CD4-positive, alpha-beta T cell treated with Interleukin-4 for 1 hour (primary cell): ENCODE measurements around the gene MYO5B.

Experiments used
- DNase-seq, 2 donors: peaks; one replicate each; pipeline ENCODE4 v3.0.0-alpha.2; 2020 to 2022

The MYO5B gene

GRCh38 chr18:49875155-49875554 is 319.8 kb downstream of the MYO5B start:
- no peak for DNase-seq

DNA sequence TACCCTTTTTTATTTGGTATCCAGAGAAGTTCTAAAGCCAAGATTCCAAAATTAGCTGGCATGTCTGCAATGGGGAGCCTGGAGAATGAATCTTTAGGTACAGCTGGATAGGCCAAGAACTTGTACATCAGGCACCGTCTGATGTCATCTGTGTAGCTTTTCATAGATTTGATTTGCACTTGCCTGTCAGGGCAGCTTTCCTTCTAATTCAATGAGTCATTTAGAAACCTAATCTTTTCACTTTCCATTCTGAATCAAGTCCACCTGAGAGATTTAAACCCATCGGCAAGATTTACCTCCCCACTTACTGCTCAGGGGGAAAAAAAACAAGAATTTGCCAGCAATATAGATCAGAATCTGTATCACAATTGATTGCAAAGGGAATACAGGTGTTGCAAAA is 320.7 kb downstream of the MYO5B start:
- no peak for DNase-seq

GRCh38 chr18:49869354-49869753 is 325.6 kb downstream of the MYO5B start:
- no peak for DNase-seq

- DNase-seq, result no peak
Measured at GRCh38 chr18:49866680-49867079, 328.3 kb downstream of the MYO5B start.

DNA sequence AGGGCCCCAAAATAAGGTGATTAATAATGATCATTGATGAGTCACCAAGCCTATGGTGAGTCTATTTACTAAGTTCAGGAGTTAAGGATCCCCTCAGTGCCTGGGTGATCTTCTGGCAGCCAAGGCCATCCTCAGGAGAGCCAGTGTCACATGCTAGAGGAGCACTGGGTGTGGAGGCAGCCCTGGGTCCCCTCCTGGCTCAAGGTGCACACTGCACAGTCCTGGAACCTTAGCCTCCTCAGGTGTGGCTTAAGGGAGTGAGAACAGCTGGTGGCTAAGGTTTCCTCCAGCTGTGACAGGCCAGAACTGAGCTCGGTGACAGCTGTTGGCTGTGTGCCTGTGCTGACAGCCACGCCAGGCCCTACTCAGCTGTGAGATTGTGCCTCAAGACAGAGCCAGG is 329.5 kb downstream of the MYO5B start:
- DNase-seq, result no peak

DNA sequence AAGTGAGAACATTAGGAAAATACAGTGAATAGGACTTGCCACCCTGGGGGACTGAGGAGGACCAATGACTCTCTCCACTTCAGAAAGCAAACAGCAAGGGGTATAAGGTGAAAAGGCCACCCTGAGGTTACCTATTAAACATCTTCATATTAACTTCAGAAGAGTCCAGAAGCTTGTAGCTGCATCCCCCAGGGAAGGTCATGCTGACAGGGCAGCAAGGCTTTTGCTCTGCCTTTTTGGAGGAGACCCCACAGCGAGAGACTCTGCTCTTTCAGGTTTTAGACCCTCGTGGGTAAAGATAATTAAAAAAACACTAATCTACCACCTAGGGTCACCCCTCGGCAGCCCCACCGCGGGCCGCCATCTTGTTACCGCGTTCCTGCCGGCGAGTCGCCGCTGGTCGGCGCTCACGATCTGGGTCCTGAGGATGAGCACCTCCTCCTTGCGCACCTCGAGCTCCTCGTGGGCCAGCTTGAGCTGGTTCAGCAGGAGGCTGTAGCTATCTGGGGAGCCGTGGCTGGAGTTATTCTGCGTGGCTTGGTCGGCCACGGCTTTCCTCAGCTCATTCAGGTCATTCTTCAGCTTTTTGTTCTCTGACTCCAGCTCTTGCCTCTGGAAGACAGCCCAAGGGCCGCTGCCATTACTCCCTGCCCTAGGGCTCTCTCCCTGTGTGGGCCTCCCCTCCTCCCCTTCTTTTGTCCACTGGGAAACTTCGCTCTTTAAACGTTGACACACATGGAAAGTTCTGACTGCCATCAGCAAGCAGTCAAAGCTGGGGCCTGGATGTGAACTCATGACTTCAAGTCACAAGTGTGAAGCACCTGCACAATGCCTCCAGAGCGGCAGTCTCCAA is 331.0 kb downstream of the MYO5B start:
- DNase-seq, result no peak

DNA sequence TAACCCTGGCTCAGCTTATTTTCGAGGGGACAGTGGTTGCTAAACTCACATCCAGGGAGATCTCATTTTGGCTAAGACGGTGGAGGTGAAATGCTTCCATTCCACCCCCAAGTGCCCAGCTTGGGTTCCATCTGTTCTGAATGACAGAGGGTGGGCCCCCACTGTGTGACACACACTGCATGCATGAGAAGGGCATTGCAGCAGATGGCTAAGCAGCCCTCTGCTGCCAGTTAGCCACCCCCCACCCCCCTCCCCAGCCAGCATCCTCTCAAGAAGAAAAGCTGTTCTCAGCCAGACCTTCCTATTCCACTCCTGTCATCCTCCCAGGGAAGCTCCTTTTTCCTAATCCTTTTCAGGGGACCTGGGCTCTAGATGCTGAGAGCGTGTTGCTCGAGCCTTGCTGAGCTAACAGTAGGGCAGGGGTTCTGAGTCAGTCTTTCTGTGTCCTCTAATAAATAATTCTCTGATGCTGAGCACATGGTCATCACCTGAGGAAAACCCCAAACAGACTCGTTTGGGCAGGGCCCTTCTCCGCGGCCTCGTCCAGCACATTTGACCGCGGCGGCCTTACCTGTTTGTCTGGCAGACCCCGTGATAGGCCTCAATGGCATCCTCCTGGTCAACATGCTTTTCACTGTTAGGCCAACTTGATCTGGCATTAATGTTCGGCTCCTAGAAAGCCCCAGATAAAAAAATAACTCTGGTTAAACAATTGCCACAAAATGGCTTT is 332.1 kb downstream of the MYO5B start:
- no peak for DNase-seq

DNA sequence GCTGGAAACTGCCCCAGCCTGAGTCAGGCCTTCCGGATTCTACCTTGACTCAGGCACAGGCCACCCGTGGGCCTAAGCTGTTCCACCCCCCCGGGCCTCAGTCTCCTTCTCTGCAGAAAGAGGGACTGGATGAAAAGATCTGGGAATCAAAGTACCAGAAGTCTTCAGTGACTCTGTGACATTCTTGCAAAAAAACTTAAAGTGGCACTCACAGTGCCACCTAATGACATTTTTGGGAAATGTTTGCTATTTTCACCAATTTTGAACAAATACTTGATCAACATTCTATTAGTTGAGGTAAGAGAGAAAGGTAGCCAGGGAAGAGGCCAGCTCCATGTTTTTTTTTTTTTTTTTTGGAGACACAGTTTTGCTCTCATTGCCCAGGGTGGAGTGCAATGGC is 333.3 kb downstream of the MYO5B start:
- peak in 1 of 2 donors; percentile 35 for DNase-seq

DNA sequence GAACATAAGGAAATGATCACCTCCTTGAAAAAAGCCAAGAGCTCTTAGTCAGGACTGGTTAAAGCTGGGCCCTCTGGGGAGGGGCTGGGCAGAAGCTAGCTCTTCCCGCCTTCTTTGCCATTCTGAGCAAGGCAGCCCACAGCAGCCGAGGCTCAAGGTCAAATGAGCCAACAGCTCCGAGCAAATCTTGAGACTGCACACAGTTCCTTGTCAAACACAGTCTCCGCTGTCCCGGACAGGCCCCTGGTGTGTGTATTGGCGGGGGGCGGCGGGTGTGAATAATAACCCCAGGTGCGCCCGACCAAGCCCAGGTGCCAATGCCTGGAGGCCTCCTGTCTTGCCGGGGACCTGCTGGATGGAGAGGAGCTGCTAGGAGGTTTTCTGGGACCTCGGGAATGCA is 335.2 kb downstream of the MYO5B start:
- DNase-seq, result no peak

GRCh38 chr18:49859021-49859359 is 336.0 kb downstream of the MYO5B start:
- no peak for DNase-seq

DNA sequence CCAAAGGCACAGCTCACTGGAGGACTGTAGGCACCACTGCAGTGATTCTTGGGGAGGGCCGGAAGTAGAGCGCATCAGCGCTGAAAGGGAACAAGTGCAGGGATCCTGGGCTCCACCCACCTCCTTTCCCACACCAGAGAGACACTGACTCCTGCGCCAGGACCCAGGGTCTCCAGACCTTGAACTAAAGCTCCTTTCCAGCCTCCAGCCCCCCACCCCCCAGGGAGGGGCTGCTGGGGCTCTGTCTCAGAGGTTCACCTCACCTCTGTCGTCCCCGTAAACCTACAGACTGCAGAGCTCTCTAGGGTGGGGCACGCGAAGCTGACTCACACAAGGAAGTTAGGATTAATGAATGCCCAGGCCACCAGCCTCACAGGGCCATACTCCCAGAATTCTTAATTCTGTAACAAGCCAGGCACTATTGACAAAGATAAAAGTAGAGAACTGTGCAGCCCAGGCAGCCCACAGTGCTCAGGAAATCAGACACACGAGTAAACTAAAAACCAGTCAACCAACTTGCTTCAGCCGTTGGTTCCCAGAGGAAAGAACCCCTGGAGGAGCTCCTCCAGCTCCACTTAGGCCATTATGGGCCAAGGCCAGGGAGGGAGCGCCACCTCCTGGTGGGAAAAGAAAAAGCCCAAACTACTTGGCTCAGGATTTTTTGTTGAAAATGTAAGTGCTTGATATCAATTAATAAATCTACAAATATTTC is 336.5 kb downstream of the MYO5B start:
- peak; percentile 45 to 60 for DNase-seq

- DNase-seq, result peak in 1 of 2 donors; percentile 5
Measured at GRCh38 chr18:49857708-49858107, 337.2 kb downstream of the MYO5B start.

DNA sequence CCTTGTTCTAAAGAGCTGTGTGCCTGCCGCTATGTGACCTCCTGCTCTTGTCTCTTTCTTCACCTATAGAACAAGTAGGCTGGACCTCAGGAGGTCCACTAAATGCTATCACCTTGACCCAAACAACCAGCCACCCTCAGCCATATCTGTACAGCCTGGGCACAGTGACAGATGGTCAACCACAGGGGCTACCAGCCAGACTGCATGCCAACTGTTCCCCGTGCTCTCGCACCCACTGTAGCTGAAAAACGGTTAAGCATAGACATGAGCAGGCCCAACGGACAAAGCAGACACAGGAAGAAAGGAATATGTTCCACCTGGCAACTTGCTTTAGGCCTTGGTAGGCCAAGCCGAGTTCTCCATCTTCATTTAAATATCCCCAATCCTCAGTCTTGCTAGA is 338.5 kb downstream of the MYO5B start:
- DNase-seq, result no peak

DNA sequence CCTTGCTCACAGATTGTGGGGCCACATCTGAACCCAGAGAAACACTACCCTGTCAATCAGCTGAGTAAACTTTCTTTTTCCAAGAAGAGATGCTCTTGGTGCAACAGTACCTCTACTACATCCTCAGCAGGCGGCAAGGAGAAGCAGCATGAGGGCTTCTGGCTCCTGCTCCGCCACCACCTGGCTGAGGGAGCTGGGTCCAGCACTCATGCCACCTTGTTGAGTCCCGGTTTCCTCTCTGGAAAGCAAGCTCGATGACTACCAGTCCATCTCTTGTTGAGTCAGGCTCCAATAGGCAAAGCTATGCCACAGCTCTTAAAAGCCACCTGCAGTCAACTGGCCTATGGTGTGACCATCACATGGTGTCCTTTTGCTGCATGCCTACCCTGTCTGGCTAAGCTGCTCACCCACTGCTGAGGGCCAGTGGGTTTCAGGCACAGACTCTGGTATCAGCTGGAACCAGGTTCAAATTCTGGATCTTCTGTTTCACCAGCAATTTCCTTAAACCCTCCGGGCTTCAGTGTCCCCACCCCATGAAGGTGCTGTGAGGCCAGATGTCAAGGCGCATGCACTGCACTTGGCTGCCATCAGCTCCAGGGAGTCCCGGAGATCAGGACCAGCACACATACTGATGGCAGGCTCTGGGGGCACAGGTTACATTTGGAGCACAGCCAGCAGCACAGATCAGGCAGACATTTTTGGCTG is 339.1 kb downstream of the MYO5B start:
- DNase-seq, result no peak

DNA sequence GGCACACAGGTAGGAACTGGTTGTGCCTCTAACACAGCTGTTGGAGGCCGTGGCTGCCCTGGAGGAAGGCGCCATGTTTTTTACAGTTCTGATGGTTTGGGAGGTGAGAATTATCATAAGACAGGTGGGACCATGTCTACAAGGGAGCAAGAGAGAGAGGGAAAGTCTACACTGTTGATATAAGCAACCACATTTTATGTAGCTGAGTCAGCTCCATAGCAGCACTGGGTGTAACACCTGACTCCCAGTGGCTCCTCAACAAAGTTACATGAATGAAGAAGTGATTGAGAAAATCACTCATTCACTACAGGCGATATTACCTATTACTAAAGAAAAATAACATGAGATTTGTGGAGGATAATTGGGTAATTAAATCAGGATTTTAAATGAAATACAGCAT is 340.3 kb downstream of the MYO5B start:
- no peak for DNase-seq

DNA sequence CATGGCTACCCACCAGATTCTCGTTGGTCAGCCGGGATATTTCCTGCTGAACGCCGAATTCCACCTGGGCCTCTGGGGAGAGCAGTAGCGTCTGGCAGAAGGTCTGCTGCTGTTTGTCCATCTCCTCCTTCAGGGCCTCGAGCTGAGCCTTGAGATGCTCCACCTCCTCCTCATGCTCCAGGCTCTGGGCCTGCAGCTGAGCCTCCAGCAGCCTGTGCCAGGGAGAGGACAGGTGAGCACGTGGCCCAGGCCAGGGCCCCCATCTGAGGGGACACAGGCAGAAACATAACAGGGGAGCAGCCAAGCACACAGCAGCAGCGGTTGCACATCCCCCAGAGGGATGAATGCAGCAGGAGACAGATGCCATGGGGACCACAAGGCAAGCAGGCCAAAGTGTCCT is 341.5 kb downstream of the MYO5B start:
- DNase-seq, result no peak

- DNase-seq, result no peak
Measured at GRCh38 chr18:49853011-49853410, 341.9 kb downstream of the MYO5B start.

DNA sequence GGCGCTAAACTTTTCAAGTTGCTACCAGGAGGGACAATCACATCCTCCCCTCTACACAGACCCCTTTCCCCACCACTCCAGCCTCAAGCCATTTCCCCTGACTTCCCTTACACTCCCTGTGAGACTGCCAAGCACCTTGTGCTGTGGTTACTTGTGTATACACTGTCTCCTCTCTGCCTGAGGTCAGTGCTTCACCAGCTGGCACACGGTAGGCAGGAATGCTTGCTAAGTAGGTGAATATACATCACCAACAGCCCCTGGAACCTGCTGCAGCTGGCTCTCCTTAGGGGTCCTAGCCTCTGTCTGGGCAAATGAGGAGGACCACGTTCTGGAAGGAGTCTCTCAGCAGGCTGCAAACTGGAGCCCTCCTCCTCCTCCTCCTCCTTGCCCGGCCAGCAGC is 343.3 kb downstream of the MYO5B start:
- DNase-seq, result no peak

GRCh38 chr18:49850636-49851035 is 344.3 kb downstream of the MYO5B start:
- DNase-seq, result no peak

GRCh38 chr18:49849331-49850217 is 345.4 kb downstream of the MYO5B start:
- DNase-seq, result no peak

DNA sequence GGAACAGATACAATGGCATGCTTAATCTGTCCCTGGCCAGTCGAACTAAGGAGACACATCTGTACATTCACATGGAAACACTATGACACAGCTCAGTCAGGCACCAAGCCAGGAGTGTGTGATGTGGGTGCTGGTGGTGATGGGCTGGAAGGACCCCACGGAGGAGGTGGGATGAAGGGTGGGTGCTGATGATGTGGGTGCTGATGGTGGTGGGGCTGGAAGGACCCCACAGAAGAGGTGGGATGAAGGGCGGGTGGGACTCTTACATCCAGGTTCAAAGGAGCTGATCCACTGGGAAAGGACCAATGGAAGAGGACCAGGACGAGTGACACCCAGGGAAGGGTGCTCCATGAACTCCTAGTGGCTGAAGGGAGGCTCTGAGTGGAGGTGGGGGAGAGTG is 346.8 kb downstream of the MYO5B start:
- DNase-seq, result no peak

DNA sequence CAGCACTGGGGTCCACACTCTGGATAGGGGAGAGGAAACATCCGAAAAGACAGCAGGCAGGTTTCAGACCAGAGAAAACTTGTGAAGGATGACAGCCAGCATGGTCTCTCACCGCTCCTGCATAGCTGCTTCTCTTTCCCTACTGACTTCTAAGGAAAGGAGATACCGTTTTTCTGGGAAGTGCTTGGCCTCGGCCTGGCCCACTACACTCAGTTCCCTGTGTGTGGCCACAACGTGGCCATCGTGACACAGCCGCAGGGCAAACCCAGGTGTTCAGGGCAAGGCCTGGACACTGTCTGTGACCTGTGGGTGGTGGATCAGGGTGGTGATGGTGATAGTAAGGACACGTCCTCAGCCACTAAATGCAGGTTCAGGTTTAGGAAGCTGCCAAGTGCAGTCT is 347.4 kb downstream of the MYO5B start:
- DNase-seq, result no peak
